Keratinocyte (primary cell): ENCODE results near the gene DAB1. TPM values are rescaled to one million over a fixed set of nuclear protein-coding genes. Genes with fewer than 3 reads are reported as not detected.

ENCODE experiments used
- DNase-seq: peaks from one replicate; pipeline ENCODE4 v3.0.0-alpha.2; 2011; ENCODE audit warnings: low read depth, missing footprints, low spot score
- FAIRE-seq: peaks from 2 replicates; lab custom pipeline; 2011; peaks lifted over from hg19 to GRCh38; lab: Jason Lieb, UNC
- H2AFZ ChIP-seq: 2 replicates; pipeline ENCODE4 v1.6.0; 2012; ENCODE audit warnings: low read length, control low read depth, inconsistent platforms; ENCODE audit not compliant: control insufficient read depth
- H3K27ac ChIP-seq: 2 replicates; pipeline ENCODE4 v1.5.1; 2011; ENCODE audit warnings: low read length; ENCODE audit not compliant: control insufficient read depth, insufficient read depth
- H3K27me3 ChIP-seq: 3 replicates; pipeline ENCODE4 v1.6.0; 2011; ENCODE audit warnings: low read length; ENCODE audit not compliant: control insufficient read depth, insufficient read depth; ENCODE audit errors: extremely low read depth
- H3K36me3 ChIP-seq, 2 experiments: 2 replicates in 1 of 2; 3 replicates in 1 of 2; pipeline ENCODE4 v1.5.1; 2011; ENCODE audit warnings: low read length in 2 of 2, mild to moderate bottlenecking in 1 of 2; ENCODE audit not compliant: control insufficient read depth in 2 of 2, insufficient read depth in 2 of 2; ENCODE audit errors: extremely low read depth in 1 of 2
- H3K4me1 ChIP-seq: 3 replicates; pipeline ENCODE4 v1.5.1; 2011; ENCODE audit warnings: low read length; ENCODE audit not compliant: control insufficient read depth, insufficient read depth; ENCODE audit errors: extremely low read depth
- H3K4me2 ChIP-seq: 3 replicates; pipeline ENCODE4 v1.6.0; 2011; ENCODE audit warnings: low read depth, low read length; ENCODE audit not compliant: control insufficient read depth, insufficient read depth; ENCODE audit errors: extremely low read depth
- H3K4me3 ChIP-seq, 3 experiments: fragments of 200-600 bp in 1 of 3; sonication (generic) in 1 of 3; 2 replicates in 2 of 3; 3 replicates in 1 of 3; pipeline ENCODE4 v1.5.1; 2011 to 2016; ENCODE audit warnings: low read length in 3 of 3, mild to moderate bottlenecking in 3 of 3, control low read depth in 2 of 3, inconsistent platforms in 1 of 3, low read depth in 1 of 3, mixed read lengths in 1 of 3, mixed run types in 1 of 3, moderate library complexity in 1 of 3; ENCODE audit not compliant: control insufficient read depth in 2 of 3, insufficient read depth in 2 of 3; ENCODE audit errors: extremely low read depth in 1 of 3
- H3K79me2 ChIP-seq: 2 replicates; pipeline ENCODE4 v1.6.0; 2012; ENCODE audit warnings: low read length; ENCODE audit not compliant: control insufficient read depth, insufficient read depth
- H3K9ac ChIP-seq: 3 replicates; pipeline ENCODE4 v1.6.0; 2011; ENCODE audit warnings: low read length; ENCODE audit not compliant: control insufficient read depth, insufficient read depth; ENCODE audit errors: extremely low read depth
- H3K9me1 ChIP-seq: 3 replicates; pipeline ENCODE4 v1.6.0; 2011; ENCODE audit warnings: low read length; ENCODE audit not compliant: control insufficient read depth, insufficient read depth; ENCODE audit errors: extremely low read depth
- H3K9me3 ChIP-seq: 2 replicates; pipeline ENCODE4 v1.5.1; 2012; ENCODE audit warnings: low read depth, low read length; ENCODE audit not compliant: control insufficient read depth
- H4K20me1 ChIP-seq: 3 replicates; pipeline ENCODE4 v1.6.0; 2011; ENCODE audit warnings: low read length; ENCODE audit not compliant: control insufficient read depth, insufficient read depth; ENCODE audit errors: extremely low read depth
- CTCF ChIP-seq, 3 experiments: IDR thresholded peaks in 1 of 3; conservative IDR thresholded peaks in 1 of 3; optimal IDR thresholded peaks in 1 of 3; 2 replicates in 2 of 3; 3 replicates in 1 of 3; pipeline versions ENCODE3 to v1.5.1; 2011; ENCODE audit warnings: low read length in 3 of 3, mild to moderate bottlenecking in 3 of 3, moderate library complexity in 2 of 3, control low read depth in 1 of 3, inconsistent platforms in 1 of 3; ENCODE audit not compliant: insufficient read depth in 2 of 3; ENCODE audit errors: extremely low read depth in 1 of 3
- EZH2 ChIP-seq: IDR thresholded peaks from one replicate; pipeline ENCODE4 v1.6.1; 2012; ENCODE audit warnings: inconsistent platforms, mild to moderate bottlenecking, low read length, moderate library complexity
- dilution Hi-C: fragments of 300-500 bp; cut with MboI; formaldehyde crosslinking; loops from one replicate; pipeline ENCODE4 v1.7.0; 2020; ENCODE audit warnings: low sequenced_read_pairs; ENCODE audit not compliant: extremely low pct_ligation_motif_present
- polyA plus RNA-seq, 5 experiments: library from polyadenylated mRNA; depleted of rRNA in 3 of 5; stranded (reverse) in 3 of 5; stranded (forward) in 1 of 5; unstranded in 1 of 5; fragments of >200 nt; gene quantifications; 1 replicate in 1 of 5; 2 replicates in 3 of 5; 3 replicates in 1 of 5; pipeline versions ENCODE4 v1.2.1 to v1.2.3, GENCODE V29; 2011 to 2012; ENCODE audit warnings: missing spikeins in 2 of 5, low read depth in 1 of 5, low replicate concordance in 1 of 5

DAB1 gene
- polyA plus RNA-seq, 1 donor (not counting 4 experiments of a cell fraction or from before 2014, with no cell fraction given): 0.01 TPM

- Histone ChIP-seq H3K4me3 (no peak overlapping the region), H3K9ac (no peak overlapping the region), H4K20me1 (no peaks in the 10 kb centered on the region), H3K4me2 (no peak overlapping the region), H3K27ac (no peak overlapping the region), H2AFZ (no peak overlapping the region), H3K4me1 (no peaks in the 10 kb centered on the region), H3K79me2 (no peaks in the 10 kb centered on the region), H3K9me1 (no peaks in the 10 kb centered on the region), H3K9me3 (no peaks in the 10 kb centered on the region), H3K27me3 (no peaks in the 10 kb centered on the region), H3K36me3 (no peaks in the 10 kb centered on the region)
- DNase-seq (no peak), FAIRE-seq (no peak)
- dilution Hi-C loops: no loop called here
- TF ChIP-seq EZH2 (no peak), CTCF (optimal IDR thresholded peaks at IDR 0.05 in 1 of 3, IDR thresholded peaks at IDR 0.05 in 1 of 3, conservative IDR thresholded peaks at IDR 0.05 in 1 of 3; ENCODE audit: extremely low read depth in 1 of 3, insufficient read depth in 2 of 3, low read length in 3 of 3) (no peak)
Observed at GRCh38 chr1:57111175-57111574, 312.7 kb downstream of the DAB1 start.

- DNase-seq (no peak), FAIRE-seq (no peak)
- H3K9ac ChIP-seq: no peak overlapping the region
- no peak overlapping the region for H3K4me3 ChIP-seq
- H3K4me2 ChIP-seq: no peak overlapping the region
- H3K36me3 ChIP-seq: no peaks in the 10 kb centered on the region
- dilution Hi-C loops: no loop called here
- no peaks in the 10 kb centered on the region for H3K27me3 ChIP-seq
- H3K27ac ChIP-seq: no peak overlapping the region
- TF ChIP-seq EZH2: no peak
- no peak for TF ChIP-seq CTCF (optimal IDR thresholded peaks at IDR 0.05 in 1 of 3, IDR thresholded peaks at IDR 0.05 in 1 of 3, conservative IDR thresholded peaks at IDR 0.05 in 1 of 3; ENCODE audit: extremely low read depth in 1 of 3, insufficient read depth in 2 of 3, low read length in 3 of 3)
- H3K79me2 ChIP-seq: no peaks in the 10 kb centered on the region
- H3K9me3 ChIP-seq: no peaks in the 10 kb centered on the region
- H3K4me1 ChIP-seq: no peaks in the 10 kb centered on the region
- no peaks in the 10 kb centered on the region for H3K9me1 ChIP-seq
- no peak overlapping the region for H2AFZ ChIP-seq
- H4K20me1 ChIP-seq: no peaks in the 10 kb centered on the region
Observed at GRCh38 chr1:57109883-57110282, 314.0 kb downstream of the DAB1 start.
